ENCODE results near the gene EXOC3. TPM values are rescaled to one million over a fixed set of nuclear protein-coding genes. Genes with fewer than 3 reads are reported as not detected.

Gene EXOC3
- polyA plus RNA-seq, 3 donors = 33.2 to 59.7 (median 53.8) TPM

DNA sequence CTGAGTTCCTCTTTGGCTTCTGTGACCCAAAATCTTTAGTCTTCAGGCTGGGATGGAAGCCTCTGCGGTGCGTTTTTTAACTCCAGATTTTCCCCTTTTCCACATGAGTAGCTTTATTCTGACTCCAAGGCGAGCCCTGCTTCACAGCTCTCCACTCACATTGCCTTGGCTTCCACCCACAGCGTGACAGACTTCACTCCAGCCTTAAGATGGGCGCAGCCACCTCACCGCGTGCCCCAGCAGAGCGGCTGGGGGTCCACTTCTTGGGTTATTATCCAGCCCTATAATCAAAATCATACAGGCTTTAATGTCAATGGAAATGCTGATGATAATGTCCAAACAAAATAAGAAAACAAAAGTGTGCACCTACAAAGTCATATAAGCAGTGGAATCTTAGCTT, 1.2 kb downstream of the EXOC3 start:
- TF ChIP-seq, protein P1, sequence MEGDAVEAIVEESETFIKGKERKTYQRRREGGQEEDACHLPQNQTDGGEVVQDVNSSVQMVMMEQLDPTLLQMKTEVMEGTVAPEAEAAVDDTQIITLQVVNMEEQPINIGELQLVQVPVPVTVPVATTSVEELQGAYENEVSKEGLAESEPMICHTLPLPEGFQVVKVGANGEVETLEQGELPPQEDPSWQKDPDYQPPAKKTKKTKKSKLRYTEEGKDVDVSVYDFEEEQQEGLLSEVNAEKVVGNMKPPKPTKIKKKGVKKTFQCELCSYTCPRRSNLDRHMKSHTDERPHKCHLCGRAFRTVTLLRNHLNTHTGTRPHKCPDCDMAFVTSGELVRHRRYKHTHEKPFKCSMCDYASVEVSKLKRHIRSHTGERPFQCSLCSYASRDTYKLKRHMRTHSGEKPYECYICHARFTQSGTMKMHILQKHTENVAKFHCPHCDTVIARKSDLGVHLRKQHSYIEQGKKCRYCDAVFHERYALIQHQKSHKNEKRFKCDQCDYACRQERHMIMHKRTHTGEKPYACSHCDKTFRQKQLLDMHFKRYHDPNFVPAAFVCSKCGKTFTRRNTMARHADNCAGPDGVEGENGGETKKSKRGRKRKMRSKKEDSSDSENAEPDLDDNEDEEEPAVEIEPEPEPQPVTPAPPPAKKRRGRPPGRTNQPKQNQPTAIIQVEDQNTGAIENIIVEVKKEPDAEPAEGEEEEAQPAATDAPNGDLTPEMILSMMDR (IDR thresholded peaks at IDR 0.05) = no peak
- H3K9ac ChIP-seq (ENCODE audit: insufficient read depth, low read length, poor library complexity, severe bottlenecking) = peak overlapping the region; percentile 74
- peak overlapping the region in 1 of 3 experiments; percentile 85 for H3K4me3 ChIP-seq (replicated peaks in 1 of 3; ENCODE audit: low read depth in 2 of 3, low read length in 3 of 3)
- H4K20me1 ChIP-seq (ENCODE audit: insufficient read depth, low read length) = peaks cover 56% of the 10 kb centered on the region
- H3K4me1 ChIP-seq (ENCODE audit: control insufficient read depth in 1 of 2, insufficient read depth in 2 of 2, low read length in 2 of 2) = peaks cover 56% of the 10 kb centered on the region in 2 donors
- peak overlapping the region; percentile 40 to 85 (median 64) for H3K27ac Mint-ChIP-seq
- peaks cover 18 to 32% of the 10 kb centered on the region in 2 donors for H3K36me3 ChIP-seq (replicated peaks in 1 of 2; ENCODE audit: control insufficient read depth in 1 of 2, insufficient read depth in 2 of 2, low read length in 2 of 2)
- 73% methylated on average over 2 of the region's 8 CpGs for WGBS (ENCODE audit: insufficient coverage)
- H3K4me3 Mint-ChIP-seq = peak overlapping the region; percentile 89 to 92
- no peak for DNase-seq
- no peak overlapping the region for H3K27ac ChIP-seq (ENCODE audit: low read depth in 1 of 2, low read length in 2 of 2)
- no peaks in the 10 kb centered on the region for H3K9me3 ChIP-seq (replicated peaks in 1 of 2; ENCODE audit: control insufficient read depth in 1 of 2, insufficient read depth in 1 of 2, low read length in 2 of 2)
- H3K4me2 ChIP-seq (replicated peaks; ENCODE audit: extremely low read depth, low read length, poor library complexity, severe bottlenecking) = peak overlapping the region; percentile 92
- H2AFZ ChIP-seq (ENCODE audit: insufficient read depth, low read depth, low read length, poor library complexity, severe bottlenecking) = no peak overlapping the region
- H3K79me2 ChIP-seq (ENCODE audit: insufficient read depth, low read length) = peaks cover 29% of the 10 kb centered on the region
- H3K27me3 ChIP-seq (ENCODE audit: control insufficient read depth in 2 of 2, insufficient read depth in 2 of 2, low read length in 2 of 2) = no peaks in the 10 kb centered on the region
- peaks cover 27 to 45% of the 10 kb centered on the region in 2 donors for H3K36me3 Mint-ChIP-seq
- peaks cover 0 to 2% (median 0%) of the 10 kb centered on the region in 3 donors for H3K27me3 Mint-ChIP-seq (ENCODE audit: low read depth in 3 of 3)
- peaks cover 55% of the 10 kb centered on the region for H3K4me1 Mint-ChIP-seq
- peaks cover 0 to 4% (median 0%) of the 10 kb centered on the region in 7 donors for H3K9me3 Mint-ChIP-seq
- intact Hi-C loops (cut with micrococcal nuclease) = loop anchor here (5.0 to 10.0 kb wide), 5 partner anchors 101 to 461 kb away; partner anchors contain the start of genes PDCD6 (in 2 of the 2) and CEP72 (in 1 of the 2)

DNA sequence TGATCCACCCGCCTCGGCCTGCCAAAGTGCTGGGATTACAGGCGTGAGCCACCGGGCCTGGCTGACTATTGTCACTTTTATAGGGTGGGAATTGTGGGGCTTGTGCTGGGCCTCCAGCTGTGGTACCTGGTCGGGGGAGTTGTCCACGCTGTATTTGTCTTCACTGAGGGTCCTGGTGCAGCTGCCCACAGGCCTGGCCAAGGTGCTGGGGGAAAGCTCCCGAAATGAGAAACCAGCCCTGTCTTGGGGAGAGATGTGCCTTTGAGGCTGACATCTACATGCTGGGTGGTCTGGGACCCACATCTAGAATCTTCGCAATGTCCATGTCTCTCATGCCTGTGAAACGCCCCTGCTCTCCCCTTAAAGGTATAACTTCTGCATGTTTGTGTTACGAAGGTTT, 2.6 kb downstream of the EXOC3 start:
- Histone ChIP-seq H3K9ac (ENCODE audit: insufficient read depth, low read length, poor library complexity, severe bottlenecking) (no peak overlapping the region), H3K4me1 (ENCODE audit: control insufficient read depth in 1 of 2, insufficient read depth in 2 of 2, low read length in 2 of 2) (peaks cover 50 to 51% of the 10 kb centered on the region in 2 donors), H3K4me2 (replicated peaks; ENCODE audit: extremely low read depth, low read length, poor library complexity, severe bottlenecking) (no peak overlapping the region), H3K79me2 (ENCODE audit: insufficient read depth, low read length) (peaks cover 30% of the 10 kb centered on the region), H2AFZ (ENCODE audit: insufficient read depth, low read depth, low read length, poor library complexity, severe bottlenecking) (no peak overlapping the region), H4K20me1 (ENCODE audit: insufficient read depth, low read length) (peaks cover 69% of the 10 kb centered on the region), H3K9me3 (replicated peaks in 1 of 2; ENCODE audit: control insufficient read depth in 1 of 2, insufficient read depth in 1 of 2, low read length in 2 of 2) (no peaks in the 10 kb centered on the region), H3K4me3 (replicated peaks in 1 of 3; ENCODE audit: low read depth in 2 of 3, low read length in 3 of 3) (no peak overlapping the region), H3K27ac (ENCODE audit: low read depth in 1 of 2, low read length in 2 of 2) (no peak overlapping the region), H3K27me3 (ENCODE audit: control insufficient read depth in 2 of 2, insufficient read depth in 2 of 2, low read length in 2 of 2) (no peaks in the 10 kb centered on the region), H3K36me3 (replicated peaks in 1 of 2; ENCODE audit: control insufficient read depth in 1 of 2, insufficient read depth in 2 of 2, low read length in 2 of 2) (peaks cover 32 to 45% of the 10 kb centered on the region in 2 donors)
- TF ChIP-seq, protein P1 (IDR thresholded peaks at IDR 0.05) = no peak
- peaks cover 52% of the 10 kb centered on the region for H3K4me1 Mint-ChIP-seq
- peaks cover 0 to 4% (median 2%) of the 10 kb centered on the region in 7 donors for H3K9me3 Mint-ChIP-seq
- H3K4me3 Mint-ChIP-seq = no peak overlapping the region
- intact Hi-C loops (cut with micrococcal nuclease) = loop anchor here (5.0 to 10.0 kb wide), 5 partner anchors 99 to 459 kb away; partner anchors contain the start of genes CEP72 (in 2 of the 2) and PDCD6 (in 1 of the 2)
- peaks cover 0 to 2% (median 0%) of the 10 kb centered on the region in 3 donors for H3K27me3 Mint-ChIP-seq (ENCODE audit: low read depth in 3 of 3)
- H3K27ac Mint-ChIP-seq = no peak overlapping the region
- WGBS (ENCODE audit: insufficient coverage) = 94% methylated on average over 7 of the region's 10 CpGs
- no peak for DNase-seq
- peaks cover 40 to 59% of the 10 kb centered on the region in 2 donors for H3K36me3 Mint-ChIP-seq
